HG02852 (cell line): ENCODE data around the gene PLCG2.
"Not testable (repeated sequence)": the region's sequence is repeated elsewhere in the genome, so short reads cannot be mapped to it uniquely, and the experiment has no call there.

Experiments used
- ATAC-seq: cut with Tn5 transposase; IDR thresholded peaks from one replicate; pipeline ENCODE4 v1.9.1; 2021; ENCODE audit warnings: mild to moderate bottlenecking, moderate library complexity; ENCODE audit not compliant: unreplicated experiment

PLCG2 gene

DNA sequence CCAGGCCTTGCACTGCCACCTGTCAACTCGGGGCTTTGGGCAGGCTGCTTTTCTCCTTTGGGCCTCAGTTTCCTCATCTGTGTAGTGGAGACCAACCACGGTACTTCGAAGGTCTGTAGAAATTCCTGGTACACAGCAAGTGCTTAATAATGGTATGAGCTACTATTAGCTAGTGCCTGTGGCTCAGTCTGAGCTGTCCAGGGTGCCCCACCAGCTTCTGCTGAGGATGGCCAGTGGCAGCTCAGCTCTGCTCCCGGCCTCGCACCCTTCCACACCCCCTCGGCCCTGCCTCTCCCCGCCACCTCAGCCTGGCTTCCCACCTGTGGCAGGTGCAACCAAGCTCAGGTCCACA is 26.2 kb upstream of the PLCG2 start:
- ATAC-seq: no peak

GRCh38 chr16:81754858-81755257 is 24.2 kb upstream of the PLCG2 start:
- ATAC-seq: no peak

- no peak for ATAC-seq
Measured at GRCh38 chr16:81755915-81756614, 23.0 kb upstream of the PLCG2 start.

GRCh38 chr16:81756615-81757356 is 22.3 kb upstream of the PLCG2 start:
- ATAC-seq: no peak

- no peak for ATAC-seq
Measured at GRCh38 chr16:81758376-81758775, 20.7 kb upstream of the PLCG2 start.

DNA sequence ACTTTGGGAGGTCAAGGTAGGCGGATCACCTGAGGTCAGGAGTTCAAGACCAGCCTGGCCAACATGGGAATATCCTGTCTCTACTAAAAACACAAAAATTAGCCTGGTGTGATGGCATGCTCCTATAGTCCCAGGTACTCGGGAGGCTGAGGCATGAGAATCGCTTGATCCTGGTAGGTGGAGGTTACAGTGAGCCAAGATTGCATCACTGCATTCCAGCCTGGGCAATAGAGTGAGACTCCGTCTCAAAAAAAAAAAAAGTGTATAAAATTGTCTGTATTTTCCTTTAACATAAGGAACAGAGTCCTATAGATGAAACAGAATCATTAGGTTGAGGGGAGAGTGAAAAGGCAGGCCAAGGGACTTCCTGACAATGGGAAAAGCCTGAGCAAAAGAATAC is 16.8 kb upstream of the PLCG2 start:
- ATAC-seq: not testable (repeated sequence)

DNA sequence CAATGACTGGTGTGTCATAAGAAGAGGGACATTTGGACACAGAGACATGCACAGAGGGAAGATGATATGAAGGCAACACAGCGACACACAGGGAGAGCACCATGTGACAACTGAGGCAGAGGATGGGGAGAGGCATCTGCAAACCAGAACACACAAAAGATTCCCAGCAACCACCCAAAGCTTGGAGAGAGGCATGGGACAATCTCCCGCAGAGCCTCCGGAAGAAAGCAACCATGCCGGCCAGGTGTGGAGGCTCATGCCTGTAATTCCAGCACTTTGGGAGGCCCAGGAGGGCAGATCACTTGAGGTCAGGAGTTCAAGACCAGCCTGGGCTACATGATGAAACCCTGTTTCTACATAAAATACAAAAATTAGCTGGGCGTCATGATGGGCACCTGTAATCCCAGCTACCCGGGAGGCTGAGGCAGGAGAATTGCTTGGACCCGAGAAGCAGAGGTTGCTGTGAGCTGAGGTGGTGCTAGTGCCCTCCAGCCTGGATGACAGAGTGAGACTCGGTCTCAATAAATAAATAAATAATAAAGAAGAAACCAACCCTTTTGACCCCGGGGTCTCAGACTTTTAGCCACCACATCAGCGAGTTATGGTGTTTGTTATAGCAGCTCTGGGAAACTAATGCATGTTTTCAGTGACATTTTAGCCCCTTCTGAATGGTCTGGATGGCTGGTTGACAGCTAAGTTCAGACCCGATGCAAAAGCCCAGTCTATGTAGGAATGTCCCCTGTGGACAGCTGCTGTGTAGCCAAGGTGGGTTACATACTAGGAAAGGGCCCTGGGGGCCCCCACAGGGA is 13.8 kb upstream of the PLCG2 start:
- no peak for ATAC-seq

GRCh38 chr16:81765969-81766368 is 13.1 kb upstream of the PLCG2 start:
- no peak for ATAC-seq

DNA sequence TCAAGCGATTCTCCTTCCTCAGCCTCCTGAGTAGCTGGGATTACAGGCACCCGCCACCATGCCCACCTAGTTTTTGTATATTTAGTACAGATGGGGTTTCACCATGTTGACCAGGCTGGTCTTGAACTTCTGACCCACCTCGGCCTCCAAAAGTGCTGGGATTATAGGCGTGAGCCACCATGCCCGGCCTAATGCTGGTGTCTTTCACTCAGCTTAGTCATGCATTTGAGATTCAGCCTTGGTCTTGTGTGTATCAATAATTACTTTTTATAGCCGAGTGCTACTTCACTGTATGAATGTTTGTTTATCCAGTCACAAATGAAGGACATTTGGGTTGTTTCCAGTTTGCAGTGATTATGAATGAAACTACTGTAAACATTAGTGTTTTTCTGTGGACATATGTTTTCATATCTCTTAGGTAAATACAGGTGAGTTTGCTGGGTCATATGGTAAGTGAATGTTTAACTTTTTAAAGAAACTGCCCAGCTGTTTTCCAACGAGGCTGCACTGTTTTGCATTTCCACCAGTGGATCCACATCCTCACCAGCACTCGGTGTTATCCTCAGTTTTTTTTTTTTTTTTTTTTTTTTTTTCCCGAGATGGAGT is 11.0 kb upstream of the PLCG2 start:
- no peak for ATAC-seq

DNA sequence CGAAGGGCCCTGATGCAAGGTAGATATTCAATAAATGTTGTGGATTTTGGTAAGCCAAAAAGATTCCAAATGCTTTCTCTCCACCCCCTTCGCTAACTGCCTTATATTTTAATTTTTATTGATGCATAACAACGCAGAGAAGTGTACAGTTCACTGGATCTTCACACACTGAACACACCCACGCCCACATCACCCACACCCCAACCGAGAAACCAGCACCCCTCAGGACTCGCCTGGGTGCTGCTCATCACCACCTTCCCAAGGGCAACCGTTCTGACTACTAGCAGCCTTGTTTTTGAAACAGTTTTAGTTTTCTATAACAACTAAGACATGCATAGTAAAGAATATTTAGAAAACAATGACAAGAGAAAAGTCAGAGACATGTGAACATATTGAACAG is 9.1 kb upstream of the PLCG2 start:
- ATAC-seq: no peak

GRCh38 chr16:81774348-81774747 is 4.7 kb upstream of the PLCG2 start:
- no peak for ATAC-seq

DNA sequence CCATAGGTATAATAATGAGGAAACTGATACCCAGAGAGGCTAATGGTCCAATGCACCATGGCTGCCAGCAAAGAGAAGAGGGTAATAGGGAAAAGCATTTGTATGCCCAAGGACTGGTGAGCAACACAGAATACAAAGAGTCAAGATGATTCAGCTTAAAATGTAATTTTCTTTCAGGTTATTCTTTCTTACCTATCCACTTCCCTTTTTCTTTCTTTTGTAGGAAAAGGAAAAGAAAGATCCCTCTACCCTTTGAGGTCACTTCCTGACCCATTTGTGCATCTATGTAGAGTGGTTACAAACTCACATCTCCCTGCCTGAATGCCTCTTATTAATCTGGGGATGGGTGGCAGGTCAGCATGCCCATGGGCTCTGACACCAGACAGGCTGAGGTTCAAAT is 3.5 kb upstream of the PLCG2 start:
- no peak for ATAC-seq

DNA sequence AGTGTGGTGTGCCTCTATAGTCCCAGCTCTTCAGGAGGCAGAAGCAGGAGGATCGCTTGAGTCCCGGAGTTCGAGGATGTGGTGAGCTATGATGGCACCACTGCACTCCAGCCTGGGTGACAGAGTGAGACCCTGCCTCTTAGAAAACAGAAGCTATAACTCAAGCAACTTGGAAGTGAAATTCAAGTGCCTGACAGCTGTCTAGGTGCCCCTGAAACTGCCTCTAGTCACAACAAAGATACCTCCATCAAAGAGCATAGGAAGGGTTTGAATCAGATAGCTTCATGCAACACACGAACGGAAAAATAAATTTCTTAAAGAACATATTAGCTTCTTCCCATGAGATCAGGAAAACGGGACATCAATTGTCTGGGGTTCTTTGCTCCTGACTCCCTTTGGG is 860 bp upstream of the PLCG2 start:
- no peak for ATAC-seq

- peak; percentile 9 for ATAC-seq
Measured at GRCh38 chr16:81779536-81780320, 637 bp downstream of the PLCG2 start.

GRCh38 chr16:81780350-81780749 is 1.3 kb downstream of the PLCG2 start:
- no peak for ATAC-seq

DNA sequence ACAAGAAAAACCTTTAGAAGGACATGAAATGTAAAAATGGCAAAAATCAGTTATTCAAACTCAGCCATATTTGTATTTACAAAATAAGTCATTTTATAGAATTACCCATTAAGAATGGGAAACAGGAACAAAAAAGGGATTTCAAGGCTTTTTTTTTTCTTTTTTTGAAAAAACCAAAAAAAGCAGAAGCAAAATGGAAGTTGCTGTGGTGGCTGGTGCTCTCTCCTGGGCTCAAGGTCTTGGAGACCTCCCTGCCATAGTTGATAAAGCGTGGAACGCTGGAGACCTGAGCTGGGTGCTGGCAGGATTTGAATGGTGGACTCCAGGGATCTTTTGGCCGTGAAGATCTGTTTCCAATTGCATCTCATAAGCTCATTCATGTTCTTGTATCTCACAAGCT is 3.1 kb downstream of the PLCG2 start:
- ATAC-seq: no peak

GRCh38 chr16:81784072-81784795 is 5.1 kb downstream of the PLCG2 start:
- ATAC-seq: no peak

DNA sequence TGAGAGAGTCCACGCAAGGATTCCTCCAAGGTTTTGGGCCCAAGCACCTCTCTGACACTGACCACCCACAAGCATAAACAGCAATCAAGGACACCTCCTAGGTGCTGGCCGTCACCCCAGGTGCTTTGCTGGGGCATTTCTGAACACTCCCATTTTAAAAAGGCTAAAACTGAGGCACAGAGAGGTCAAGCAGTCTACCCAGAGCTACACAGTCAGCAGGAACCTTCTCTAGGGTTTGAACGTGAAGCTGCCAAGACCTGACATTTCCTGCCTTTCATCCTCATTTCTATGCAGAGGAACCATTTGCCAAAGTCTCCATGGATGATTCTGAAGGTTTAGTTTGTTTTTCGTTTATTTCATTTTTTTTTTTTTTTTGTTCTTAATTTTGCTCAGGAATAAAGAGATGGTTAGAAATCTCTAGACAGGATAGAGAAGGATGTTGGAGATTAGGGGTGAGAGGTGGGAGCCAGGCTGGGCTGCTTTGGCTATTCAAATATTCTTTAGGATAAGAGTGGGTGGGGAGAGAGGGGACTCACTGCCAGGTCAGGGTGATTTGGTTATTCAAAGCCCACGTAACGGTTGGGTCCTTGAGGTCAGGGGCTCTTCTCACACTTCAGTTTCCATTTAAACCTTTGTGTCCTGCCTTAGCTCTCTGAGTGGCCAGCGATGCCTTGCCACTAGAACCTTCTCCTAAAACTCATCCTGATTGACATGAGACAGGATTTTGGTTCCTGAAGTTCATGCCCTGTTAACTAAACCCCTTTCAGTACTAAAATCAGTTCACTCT is 6.2 kb downstream of the PLCG2 start:
- ATAC-seq: no peak

GRCh38 chr16:81786321-81786720 is 7.2 kb downstream of the PLCG2 start:
- no peak for ATAC-seq
